Endothelial cell of umbilical vein (primary cell): ENCODE results near the gene PRKCQ. TPM values are rescaled to one million over a fixed set of nuclear protein-coding genes. Genes with fewer than 3 reads are reported as not detected.

Experiments
- BruUV-seq: library from RNA; stranded (reverse); fragments of 400-500 nt; replicated peaks from 2 replicates; lab custom pipeline; 2021; lab: Mats Ljungman, UMichigan
- CTCF ChIA-PET: fragments of 300-600, 350-600 bp; sonication (Branson Sonifier 250); formaldehyde crosslinking; loops from one replicate; lab custom pipeline; 2021; ENCODE audit warnings: antibody characterized with exemption, inconsistent platforms; lab: Charles Lee
- POLR2A ChIA-PET: fragments of 300-600, 350-600 bp; sonication (Branson Sonifier 250); formaldehyde crosslinking; loops from one replicate; lab custom pipeline; 2021; ENCODE audit warnings: antibody characterized with exemption, inconsistent platforms; lab: Charles Lee
- DNase-seq: peaks from one replicate; pipeline ENCODE4 v3.0.0-alpha.2; 2011; ENCODE audit warnings: low read depth, low spot score
- FAIRE-seq: peaks from 2 replicates; lab custom pipeline; 2011; peaks lifted over from hg19 to GRCh38; lab: Jason Lieb, UNC
- H2AFZ ChIP-seq: 2 replicates; pipeline ENCODE4 v1.6.0; 2012; ENCODE audit warnings: low read depth, low read length, control low read depth, inconsistent platforms
- H3K27ac ChIP-seq: 2 replicates; pipeline ENCODE4 v1.5.1; 2011; ENCODE audit warnings: low read depth, mild to moderate bottlenecking, control low read depth, low read length, moderate library complexity; ENCODE audit not compliant: insufficient read depth
- H3K27me3 ChIP-seq, 2 experiments: 2 replicates each; pipeline versions ENCODE4 v1.6.0 to v1.6.1; 2011; ENCODE audit warnings: low read length in 2 of 2, mixed read lengths in 1 of 2; ENCODE audit not compliant: control insufficient read depth in 2 of 2, insufficient read depth in 2 of 2
- H3K36me3 ChIP-seq, 2 experiments: 2 replicates in 1 of 2; 3 replicates in 1 of 2; pipeline ENCODE4 v1.5.1; 2011; ENCODE audit warnings: low read length in 2 of 2, mild to moderate bottlenecking in 1 of 2, moderate library complexity in 1 of 2; ENCODE audit not compliant: control insufficient read depth in 2 of 2, insufficient read depth in 2 of 2; ENCODE audit errors: extremely low read depth in 1 of 2
- H3K4me1 ChIP-seq: 3 replicates; pipeline ENCODE4 v1.5.1; 2011; ENCODE audit warnings: mild to moderate bottlenecking, low read length; ENCODE audit not compliant: control insufficient read depth, insufficient read depth; ENCODE audit errors: extremely low read depth
- H3K4me2 ChIP-seq: 2 replicates; pipeline ENCODE4 v1.6.1; 2011; ENCODE audit warnings: low read length, control low read depth, mixed read lengths; ENCODE audit not compliant: insufficient read depth
- H3K4me3 ChIP-seq, 3 experiments: fragments of 200-600 bp in 1 of 3; sonication (generic), shearing (Covaris generic) in 1 of 3; replicated peaks in 1 of 3; 2 replicates each; pipeline ENCODE4 v1.5.1; 2011 to 2016; ENCODE audit warnings: control low read depth in 3 of 3, low read length in 3 of 3, mild to moderate bottlenecking in 2 of 3, inconsistent platforms in 1 of 3, low read depth in 1 of 3, moderate library complexity in 1 of 3; ENCODE audit not compliant: insufficient read depth in 1 of 3
- H3K79me2 ChIP-seq: 2 replicates; pipeline ENCODE4 v1.6.0; 2012; ENCODE audit warnings: low read length, inconsistent platforms; ENCODE audit not compliant: control insufficient read depth, insufficient read depth
- H3K9ac ChIP-seq: replicated peaks from 2 replicates; pipeline ENCODE3; 2011; ENCODE audit warnings: low read length, control low read depth; ENCODE audit not compliant: insufficient read depth; ENCODE audit errors: extremely low read depth
- H3K9me1 ChIP-seq: replicated peaks from 3 replicates; pipeline ENCODE4 v1.6.0; 2011; ENCODE audit warnings: mild to moderate bottlenecking, low read length; ENCODE audit not compliant: control insufficient read depth, insufficient read depth; ENCODE audit errors: extremely low read depth
- H3K9me3 ChIP-seq: replicated peaks from 2 replicates; pipeline ENCODE4 v1.5.1; 2012; ENCODE audit warnings: low read length, inconsistent platforms; ENCODE audit not compliant: control insufficient read depth, insufficient read depth
- H4K20me1 ChIP-seq: replicated peaks from 2 replicates; pipeline ENCODE3; 2011; ENCODE audit warnings: mild to moderate bottlenecking, low read length; ENCODE audit not compliant: control insufficient read depth, insufficient read depth; ENCODE audit errors: extremely low read depth
- CTCF ChIP-seq, 2 donors: IDR thresholded peaks; 1 replicate in 1 of 2; 2 replicates in 1 of 2; pipeline ENCODE4 v1.5.1; 2011; ENCODE audit warnings: low read length in 2 of 2, mild to moderate bottlenecking in 2 of 2, moderate library complexity in 2 of 2, control low read depth in 1 of 2, inconsistent platforms in 1 of 2, low read depth in 1 of 2; ENCODE audit not compliant: insufficient read depth in 1 of 2; ENCODE audit errors: extremely low read depth in 1 of 2
- EZH2 ChIP-seq: IDR thresholded peaks from 2 replicates; pipeline ENCODE4 v1.6.1; 2012; ENCODE audit warnings: borderline replicate concordance, low read depth, mild to moderate bottlenecking, moderate library complexity, low read length, inconsistent platforms; ENCODE audit not compliant: severe bottlenecking
- FOS ChIP-seq: IDR thresholded peaks from 2 replicates; pipeline ENCODE4 v1.6.1; 2011; ENCODE audit warnings: mild to moderate bottlenecking, low read length, moderate library complexity, borderline replicate concordance; ENCODE audit not compliant: insufficient read depth
- GATA2 ChIP-seq: IDR thresholded peaks from 2 replicates; pipeline ENCODE4 v1.7.0; 2011; ENCODE audit warnings: low read depth, mild to moderate bottlenecking, moderate library complexity, mixed read lengths, low read length; ENCODE audit not compliant: insufficient read length, insufficient read depth
- JUN ChIP-seq: IDR thresholded peaks from 2 replicates; pipeline ENCODE4 v1.6.1; 2011; ENCODE audit warnings: borderline replicate concordance, low read depth; ENCODE audit not compliant: insufficient read length, insufficient read depth
- MAX ChIP-seq: IDR thresholded peaks from 2 replicates; pipeline ENCODE4 v1.6.1; 2011; ENCODE audit not compliant: insufficient read depth, insufficient read length
- MYC ChIP-seq: IDR thresholded peaks from one replicate; pipeline ENCODE4 v1.6.1; 2011; ENCODE audit warnings: mild to moderate bottlenecking, low read depth, low read length
- POLR2A ChIP-seq: IDR thresholded peaks from 2 replicates; pipeline ENCODE4 v1.6.1; 2012; ENCODE audit warnings: low read depth, mild to moderate bottlenecking, control low read depth, low read length
- POLR2AphosphoS5 ChIP-seq: IDR thresholded peaks from 2 replicates; pipeline ENCODE4 v1.6.1; 2012; ENCODE audit warnings: low read depth, mild to moderate bottlenecking, control low read depth, low read length, moderate library complexity; ENCODE audit not compliant: insufficient read depth
- dilution Hi-C: fragments of 300-500 bp; cut with MboI; formaldehyde crosslinking; loops from one replicate; pipeline ENCODE4 v1.15.0; 2019; ENCODE audit warnings: low sequenced_read_pairs; ENCODE audit not compliant: extremely low pct_ligation_motif_present
- intact Hi-C: fragments of 100-400 bp; cut with micrococcal nuclease; formaldehyde crosslinking; loops from one replicate; pipeline ENCODE4 v1.10.0; 2022
- polyA plus RNA-seq, 4 experiments: library from polyadenylated mRNA; depleted of rRNA in 3 of 4; stranded (reverse) in 3 of 4; unstranded in 1 of 4; fragments of >200 nt; gene quantifications; 2 replicates each; pipeline versions ENCODE4 v1.2.1 to v1.2.3, GENCODE V29; 2011 to 2012; ENCODE audit warnings: missing spikeins in 1 of 4
- total RNA-seq: library from RNA; stranded (reverse); gene quantifications from 2 replicates; pipeline ENCODE4 v1.2.3, GENCODE V29; 2021

PRKCQ gene
- total and polyA plus RNA-seq, 2 donors (not counting 3 experiments of a cell fraction or from before 2014, with no cell fraction given): 0.32 to 0.55 TPM

- no peaks in the 10 kb centered on the region for H3K9me1 ChIP-seq
- dilution Hi-C loops (no loop called here), intact Hi-C loops (no loop called here)
- H3K4me1 ChIP-seq: no peaks in the 10 kb centered on the region
- H2AFZ ChIP-seq: no peak overlapping the region
- H3K9me3 ChIP-seq: no peaks in the 10 kb centered on the region
- FAIRE-seq (no peak), DNase-seq (no peak)
- H4K20me1 ChIP-seq: no peaks in the 10 kb centered on the region
- no peaks in the 10 kb centered on the region for H3K36me3 ChIP-seq
- no peak overlapping the region for H3K4me3 ChIP-seq
- H3K79me2 ChIP-seq: no peaks in the 10 kb centered on the region
- ChIA-PET CTCF (no interaction called here), POLR2A (no interaction called here)
- TF ChIP-seq FOS: no peak
- no peak for TF ChIP-seq MAX
- no peak for TF ChIP-seq MYC
- no peak for TF ChIP-seq POLR2AphosphoS5
- no peak for TF ChIP-seq JUN
- TF ChIP-seq POLR2A: no peak
- no peak for TF ChIP-seq EZH2
- TF ChIP-seq GATA2: no peak
- TF ChIP-seq CTCF (IDR thresholded peaks at IDR 0.05; ENCODE audit: extremely low read depth in 1 of 2, insufficient read depth in 1 of 2, low read depth in 1 of 2, low read length in 2 of 2): no peak
- H3K27me3 ChIP-seq: no peaks in the 10 kb centered on the region
- H3K4me2 ChIP-seq: no peak overlapping the region
- H3K27ac ChIP-seq: no peak overlapping the region
- no peak overlapping the region for H3K9ac ChIP-seq
- BruUV-seq: no TSS peak
Measured at GRCh38 chr10:6593241-6593671, 13.2 kb upstream of the PRKCQ start.
